GM19035 (cell line): ENCODE data around the gene CDH10.

Experiments
- ATAC-seq: cut with Tn5 transposase; IDR thresholded peaks from one replicate; pipeline ENCODE4 v1.9.1; 2021; ENCODE audit not compliant: unreplicated experiment

The CDH10 gene

DNA sequence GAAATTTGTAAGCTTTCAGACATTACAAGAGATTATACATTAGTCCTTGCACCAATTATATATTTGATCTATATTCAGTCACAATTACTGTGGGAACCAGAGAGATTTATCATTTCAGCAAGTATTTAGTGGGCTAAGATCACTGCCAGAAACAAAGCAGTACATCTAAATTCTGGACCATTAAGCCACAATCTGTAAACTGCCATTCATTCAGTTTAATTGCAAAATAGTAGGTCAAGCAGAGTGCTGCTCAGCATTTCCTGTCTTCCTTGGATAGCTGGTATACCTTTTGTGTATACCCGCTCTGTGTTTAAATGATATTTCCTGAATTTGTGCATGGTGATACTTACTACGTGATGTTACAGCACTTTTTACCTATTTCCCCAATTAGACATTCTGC, 42.6 kb downstream of the CDH10 start:
- no peak for ATAC-seq

DNA sequence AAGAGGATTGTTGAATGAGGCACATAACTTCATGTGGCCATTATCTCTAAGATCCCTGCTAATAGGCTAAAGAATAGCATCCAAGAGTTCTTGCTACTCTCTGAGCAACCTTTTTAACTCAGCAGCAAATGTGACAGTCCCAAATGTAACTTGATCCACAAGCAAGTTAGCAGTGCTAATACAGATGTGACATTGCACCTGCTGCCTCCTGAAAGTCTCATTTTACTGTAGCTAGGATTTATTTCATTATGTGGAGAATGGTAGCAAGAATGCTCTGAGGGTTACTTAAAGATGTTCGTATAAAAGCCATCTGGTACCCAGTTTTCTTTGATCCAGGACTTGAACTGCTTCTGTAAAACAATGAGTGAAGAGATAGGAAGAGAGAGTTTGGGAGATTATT, 45.8 kb downstream of the CDH10 start:
- ATAC-seq = no peak

DNA sequence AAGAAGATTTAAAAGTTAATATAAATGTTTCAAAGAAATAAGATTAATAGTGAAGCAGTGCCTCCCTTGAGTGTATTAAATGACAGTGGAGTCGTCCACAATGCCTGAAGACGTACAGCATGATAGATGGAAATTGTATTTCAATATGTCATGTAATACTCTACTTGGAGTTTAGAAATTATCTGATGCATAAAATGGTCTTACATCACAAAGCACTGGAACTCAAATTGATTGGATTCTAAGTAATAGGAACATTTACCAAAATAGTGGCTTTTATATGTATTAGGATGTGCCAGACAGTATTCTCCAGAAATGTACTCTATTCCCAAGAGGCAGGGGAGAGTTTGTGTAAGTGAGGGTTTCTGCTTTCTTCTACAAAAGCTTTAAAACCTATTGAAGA, 49.4 kb downstream of the CDH10 start:
- no peak for ATAC-seq

DNA sequence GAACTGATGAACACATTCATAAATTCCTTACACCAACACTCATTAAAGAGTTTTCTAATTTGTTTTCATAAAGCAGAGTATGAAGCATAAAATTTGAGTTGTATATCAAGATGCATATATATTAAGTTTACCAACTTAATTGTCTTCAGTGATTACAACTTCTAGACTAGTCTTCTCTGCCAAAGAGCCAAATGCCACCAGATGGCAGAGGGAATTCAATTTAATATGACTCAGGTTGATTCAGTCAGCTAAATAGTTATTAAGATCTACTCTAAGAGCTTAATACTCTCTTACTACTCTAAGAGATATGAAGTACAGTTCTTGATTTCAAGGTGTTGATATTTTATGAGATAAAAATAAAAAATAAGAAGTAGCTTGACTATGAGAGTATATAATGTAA, 53.4 kb downstream of the CDH10 start:
- no peak for ATAC-seq

DNA sequence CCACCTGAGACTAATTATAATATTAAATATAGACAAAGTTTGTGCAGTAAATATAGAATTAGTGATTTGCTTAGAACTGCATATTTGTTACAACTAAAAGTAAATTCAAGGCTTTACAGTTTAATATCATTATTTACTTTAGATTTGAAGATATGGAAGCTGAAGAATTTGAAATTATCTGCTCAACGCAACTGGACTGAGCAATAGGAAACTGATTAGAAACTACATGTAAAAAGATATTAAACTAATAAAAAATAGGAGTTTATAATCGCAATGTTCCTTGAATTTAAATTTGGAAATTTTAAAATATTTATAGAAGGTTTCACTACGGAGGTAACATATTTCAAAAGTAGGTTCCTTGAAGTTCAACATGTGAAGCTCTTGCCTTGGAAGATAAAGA, 55.2 kb downstream of the CDH10 start:
- ATAC-seq = no peak

DNA sequence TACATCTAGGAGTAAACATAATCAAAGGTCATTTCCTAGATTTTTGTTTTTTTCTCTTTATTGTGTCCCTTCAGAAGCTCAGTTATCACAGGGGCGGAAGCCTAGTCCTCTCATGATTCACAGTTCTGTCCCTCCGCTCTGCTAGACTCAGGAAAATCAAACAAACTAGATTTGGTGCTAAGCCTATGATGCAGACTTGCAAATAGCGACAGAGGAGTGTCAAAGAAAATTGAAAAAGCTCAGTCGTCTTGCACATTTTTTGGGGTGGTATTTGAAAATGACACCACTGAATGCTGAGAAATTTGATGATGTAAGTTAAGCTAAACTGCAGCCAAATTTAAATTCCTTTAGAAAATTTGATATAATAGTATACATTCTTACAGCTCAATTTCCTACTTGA, 59.0 kb downstream of the CDH10 start:
- no peak for ATAC-seq

DNA sequence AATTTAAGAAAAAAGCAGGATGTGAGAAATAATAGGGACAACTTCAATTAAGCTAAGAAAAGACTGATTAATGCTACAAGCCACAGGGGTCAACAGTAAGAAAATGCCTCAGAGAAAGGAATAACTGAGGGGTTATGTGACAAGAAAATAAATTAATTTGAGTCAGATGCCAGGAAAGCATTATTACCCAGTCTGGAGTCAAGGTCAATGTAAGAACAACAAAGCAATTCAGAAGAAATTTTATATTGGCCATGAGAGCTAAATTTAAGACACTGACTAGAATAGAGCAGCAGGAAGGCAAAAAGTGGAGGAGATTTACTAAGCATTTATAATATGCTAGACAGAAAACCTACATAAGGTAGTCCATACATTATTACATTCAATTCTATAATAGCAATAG, 73.5 kb downstream of the CDH10 start:
- ATAC-seq = no peak

DNA sequence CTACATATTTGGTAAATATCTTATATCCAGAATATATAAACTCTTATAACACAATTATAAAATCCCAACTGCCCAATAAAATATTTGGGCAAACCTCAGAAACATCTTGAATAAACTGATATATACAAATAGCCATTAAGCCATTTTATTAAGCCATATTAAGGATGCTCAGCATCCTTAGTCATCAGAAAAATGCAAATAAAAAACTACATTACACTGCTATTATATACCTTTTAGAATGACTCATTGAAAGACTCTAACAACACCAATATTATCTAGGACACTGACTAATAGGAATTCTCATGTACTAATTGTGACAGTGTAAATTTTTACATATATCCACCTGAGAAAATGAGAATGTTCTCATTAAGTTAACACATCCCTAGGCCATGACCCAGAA, 77.8 kb downstream of the CDH10 start:
- ATAC-seq = no peak

DNA sequence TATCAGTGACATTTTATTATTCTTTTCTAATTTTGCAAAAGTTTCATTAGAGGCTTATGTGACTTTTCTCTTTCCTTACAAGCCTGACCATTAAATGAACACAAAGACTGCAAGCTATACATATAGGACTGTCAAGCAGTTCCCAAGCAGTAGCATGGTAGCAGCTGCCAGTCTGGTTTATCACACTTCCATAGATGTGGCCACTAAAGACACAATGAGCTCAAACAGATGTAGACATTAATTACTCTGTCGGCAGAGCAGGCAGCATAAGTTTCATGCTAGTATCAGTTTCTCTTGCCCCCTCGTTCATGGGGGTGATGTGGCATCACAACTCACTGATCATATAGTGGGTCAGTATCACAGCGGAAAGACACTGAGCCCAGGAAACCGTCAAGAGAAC, 89.5 kb downstream of the CDH10 start:
- ATAC-seq = no peak

DNA sequence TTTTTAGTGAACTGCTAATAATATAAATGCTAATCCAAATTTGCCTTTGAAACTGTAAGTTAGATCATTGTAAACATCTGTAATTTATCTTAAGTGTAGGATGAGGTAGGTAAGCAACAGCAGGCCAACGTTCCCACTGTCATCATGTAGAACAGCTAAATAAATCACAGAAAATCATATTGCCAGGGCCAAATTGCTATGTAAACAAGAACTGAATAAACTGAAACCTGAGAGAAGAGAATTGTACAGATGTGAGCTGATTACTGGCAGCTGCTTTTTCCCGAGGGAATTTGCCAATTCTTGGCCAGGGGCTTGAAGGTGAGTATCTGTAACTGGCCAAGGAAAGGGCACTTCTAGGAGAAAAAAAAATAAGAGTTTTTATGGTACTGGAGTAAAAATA, 97.6 kb downstream of the CDH10 start:
- ATAC-seq = no peak

DNA sequence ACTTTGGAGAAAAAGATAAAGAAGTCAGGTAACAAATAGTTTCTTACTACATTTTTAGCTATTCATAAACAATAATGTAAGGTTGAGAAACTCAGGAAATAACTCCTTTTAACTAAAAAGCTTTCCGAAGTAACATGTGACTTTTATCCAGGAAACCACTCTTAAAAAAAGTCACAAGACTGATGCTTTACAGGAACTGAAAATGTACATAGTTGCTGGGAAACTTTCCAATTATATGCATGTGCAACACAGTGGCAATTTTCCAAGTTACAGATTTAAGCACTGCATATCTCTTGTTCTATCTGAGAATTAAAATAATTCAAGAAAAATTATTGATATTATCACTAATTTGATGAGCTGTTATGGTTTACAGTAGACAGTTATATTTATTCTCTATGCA, 105.2 kb downstream of the CDH10 start:
- no peak for ATAC-seq

DNA sequence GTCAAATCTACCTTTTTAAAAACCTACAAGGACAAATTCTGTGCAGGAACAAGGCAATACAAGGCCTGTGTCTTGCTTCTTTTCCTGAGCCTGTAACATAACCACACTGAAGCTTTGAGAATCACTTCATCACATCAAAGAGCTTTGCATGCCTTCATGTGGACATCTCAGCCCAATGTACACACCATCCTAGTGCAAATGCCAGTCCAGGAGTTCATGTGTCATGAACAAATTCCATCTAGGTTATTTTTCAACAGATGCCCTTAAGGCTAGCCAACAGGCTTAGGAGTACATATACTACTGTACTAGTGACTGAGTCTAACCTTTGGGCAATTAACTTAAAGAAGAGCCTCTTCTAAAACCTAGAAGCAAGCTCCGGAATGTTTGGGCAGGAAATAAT, 106.4 kb downstream of the CDH10 start:
- no peak for ATAC-seq

DNA sequence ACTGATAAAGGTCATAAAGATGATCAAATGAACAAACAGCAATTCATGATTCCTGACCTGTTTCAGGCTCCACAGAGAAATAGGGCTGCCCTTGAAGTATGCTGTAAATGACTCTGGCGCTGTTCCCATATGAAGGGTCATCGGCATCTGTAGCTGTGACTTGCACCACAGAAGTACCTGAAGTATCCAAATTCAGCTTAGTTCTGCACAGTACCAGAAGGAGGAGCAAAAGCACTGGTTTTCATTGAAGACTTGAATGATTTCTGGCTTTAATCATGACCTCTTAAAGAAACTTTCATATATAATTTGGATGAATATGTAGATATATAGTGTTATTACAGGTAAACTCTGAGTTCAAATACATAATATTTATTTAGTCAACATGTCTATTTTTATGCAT, 109.1 kb downstream of the CDH10 start:
- no peak for ATAC-seq

DNA sequence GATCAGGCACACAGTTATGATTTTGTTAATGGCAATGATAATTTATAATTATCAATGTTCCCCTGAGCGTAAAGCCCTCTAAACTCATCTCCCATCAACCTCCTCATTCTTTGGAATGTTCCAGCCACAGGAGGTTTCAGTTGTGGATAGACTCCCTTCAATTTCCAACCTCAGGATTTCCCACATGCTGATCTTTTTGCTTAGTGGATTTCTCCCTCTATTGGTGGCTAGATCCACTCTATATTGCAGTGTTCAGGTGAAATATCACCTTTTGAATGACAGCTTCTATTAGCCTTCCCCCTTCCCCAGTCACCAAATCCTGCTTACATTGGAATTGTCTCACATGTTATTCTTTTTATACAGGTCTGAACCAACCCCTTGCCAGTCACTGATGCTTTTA, 113.9 kb downstream of the CDH10 start:
- ATAC-seq = no peak

DNA sequence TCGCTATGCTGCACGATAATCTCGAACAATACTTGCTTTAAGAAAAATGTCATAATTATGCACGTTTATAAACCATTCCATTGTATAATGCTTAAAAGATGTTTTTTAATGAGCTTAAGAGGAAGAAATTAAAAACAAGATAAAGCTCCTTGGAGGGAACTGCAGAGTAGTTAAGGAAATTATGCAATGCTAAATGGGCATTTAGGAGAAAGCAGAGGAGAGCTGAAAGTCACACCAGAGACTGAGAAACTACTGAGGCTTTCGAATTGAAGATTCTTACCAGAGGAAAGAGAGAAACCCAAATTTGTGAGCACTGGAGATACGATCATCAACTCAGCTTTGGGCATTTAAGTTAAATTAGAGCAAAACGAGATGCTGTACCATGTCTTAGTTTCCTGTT, 119.4 kb downstream of the CDH10 start:
- no peak for ATAC-seq

DNA sequence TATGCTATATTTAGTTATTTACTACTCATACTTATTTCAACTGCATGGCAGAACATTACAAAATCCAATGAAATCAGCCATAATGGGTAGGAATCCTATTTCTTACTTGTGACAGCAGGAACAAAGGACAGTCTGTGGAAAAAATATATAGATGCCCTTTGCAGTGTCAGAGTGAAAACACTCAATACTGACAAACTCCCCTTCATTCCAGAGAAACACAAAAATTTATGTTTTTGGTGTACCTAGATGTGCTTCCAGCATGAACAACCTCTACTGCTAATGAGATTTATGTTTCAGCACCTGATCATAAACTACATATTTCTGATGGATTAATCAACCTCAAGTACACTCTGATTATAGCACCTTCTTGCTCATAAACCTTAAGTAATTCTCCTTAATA, 132.4 kb downstream of the CDH10 start:
- ATAC-seq = no peak

DNA sequence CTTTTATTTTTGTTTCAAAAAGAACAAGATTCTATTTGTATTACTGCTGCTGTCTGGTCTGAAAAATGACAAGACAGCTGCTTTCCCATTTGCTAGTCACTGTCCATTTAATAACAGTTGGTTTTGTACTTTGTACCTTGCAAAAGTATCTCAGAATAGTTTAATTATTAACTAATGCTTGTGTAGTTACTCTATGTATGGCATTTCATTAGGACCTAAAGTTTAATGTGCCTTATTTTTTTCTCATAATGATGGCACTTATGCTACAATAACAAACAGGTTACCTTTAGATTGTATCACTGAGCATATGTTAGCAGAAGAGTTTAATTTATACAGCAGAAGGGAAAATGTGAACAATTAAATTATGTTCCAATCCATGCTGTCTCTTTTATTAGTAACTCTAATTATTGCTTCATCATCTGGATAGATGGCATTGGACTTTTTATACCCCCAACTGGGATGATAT, 134.2 kb downstream of the CDH10 start:
- ATAC-seq = no peak

DNA sequence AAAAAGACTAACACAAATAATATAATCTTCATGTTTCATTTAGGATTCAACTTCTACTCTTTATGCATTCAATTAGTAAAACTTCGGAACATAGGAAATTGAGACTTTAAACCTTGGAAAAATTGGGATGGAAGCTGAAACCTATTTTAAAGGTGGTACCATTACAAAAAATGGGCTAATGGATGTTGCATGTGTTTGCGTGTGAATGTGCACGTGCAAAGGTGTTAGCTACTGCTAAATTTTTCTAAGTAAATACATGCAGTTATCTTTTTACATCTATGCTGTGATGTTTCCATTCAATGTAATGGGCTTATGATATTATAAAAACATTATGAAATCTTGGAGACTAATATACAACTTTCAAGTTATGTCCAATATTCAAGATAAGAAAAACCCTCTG, 134.8 kb downstream of the CDH10 start:
- ATAC-seq = no peak

DNA sequence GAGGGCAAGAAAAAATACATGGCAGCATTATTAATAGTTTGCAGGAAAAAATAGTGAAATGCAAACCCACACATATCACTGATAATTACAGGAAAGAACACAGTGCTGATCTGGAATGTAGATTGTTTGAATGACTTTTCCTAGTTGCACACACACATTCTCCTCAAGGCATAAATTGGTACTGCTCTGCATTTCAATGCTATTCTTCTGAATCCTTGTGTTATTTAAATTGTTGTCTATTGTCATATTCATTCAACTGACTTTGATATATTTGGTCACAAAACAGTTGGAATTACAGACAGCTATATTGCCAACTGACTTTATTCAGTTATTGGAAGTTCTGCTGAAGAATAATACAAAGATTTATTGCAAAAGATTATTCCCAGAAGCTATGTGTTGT, 139.5 kb downstream of the CDH10 start:
- no peak for ATAC-seq

DNA sequence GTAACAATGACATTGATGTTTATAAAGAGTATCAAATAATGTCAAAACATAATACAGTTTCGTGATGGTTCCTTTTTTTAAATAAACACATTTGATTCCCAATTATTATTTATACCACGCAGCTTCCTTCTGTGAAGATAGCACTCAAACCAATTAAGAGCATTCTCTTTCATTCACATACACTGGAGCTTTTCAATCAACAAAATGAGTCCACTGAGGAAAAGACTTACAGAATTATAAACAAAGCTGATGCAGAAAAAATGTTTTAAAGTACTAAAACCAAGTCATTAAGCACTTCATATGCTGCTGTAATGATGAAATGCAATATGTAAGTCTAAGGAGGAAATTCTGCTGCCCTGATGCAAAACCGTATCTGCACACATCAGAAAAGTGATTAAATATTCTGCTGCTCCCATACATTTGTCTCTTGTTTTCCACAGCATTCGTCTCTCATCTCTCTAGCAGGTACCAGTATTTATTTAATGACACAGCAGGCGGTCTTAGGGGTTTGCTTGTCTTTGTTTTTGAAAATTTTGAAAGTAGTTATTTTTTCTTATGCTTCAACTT, 147.1 kb downstream of the CDH10 start:
- no peak for ATAC-seq

DNA sequence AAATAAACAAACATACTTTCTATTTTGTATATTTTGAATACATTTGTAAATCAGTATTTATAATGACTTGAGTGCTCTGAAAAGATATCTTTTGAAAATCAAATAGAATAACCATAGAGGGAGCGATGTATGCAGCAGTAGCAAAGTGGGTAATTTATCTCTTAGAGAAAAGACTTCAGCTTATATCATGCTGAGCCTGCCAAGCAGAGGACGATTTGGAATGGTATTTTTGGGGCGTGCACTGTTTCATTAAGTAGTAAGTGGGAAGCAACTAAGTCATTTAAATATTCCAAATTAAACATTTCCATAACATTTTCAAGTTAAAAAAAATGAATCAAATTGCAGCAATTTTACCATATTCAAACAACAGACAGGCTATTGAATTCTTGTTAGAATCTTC, 147.6 kb downstream of the CDH10 start:
- no peak for ATAC-seq

DNA sequence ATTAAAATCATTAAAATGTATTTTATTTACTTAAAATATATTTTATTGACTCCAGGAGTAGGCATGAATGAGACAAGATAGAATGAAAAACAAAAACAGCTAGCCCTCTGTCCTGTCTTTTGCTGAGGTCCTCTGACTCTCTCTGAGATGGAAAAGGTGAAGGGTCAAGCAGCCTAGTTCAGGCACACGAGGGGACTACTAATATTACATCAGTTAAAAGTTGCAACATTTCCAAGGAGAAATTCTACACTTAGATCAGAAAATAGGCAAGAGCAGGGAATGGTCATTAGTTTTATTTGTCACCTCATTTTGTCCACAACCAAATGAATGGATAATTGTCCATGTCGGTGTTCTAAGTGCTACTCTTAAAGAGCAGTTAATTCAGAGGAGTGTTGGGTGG, 148.5 kb downstream of the CDH10 start:
- no peak for ATAC-seq

DNA sequence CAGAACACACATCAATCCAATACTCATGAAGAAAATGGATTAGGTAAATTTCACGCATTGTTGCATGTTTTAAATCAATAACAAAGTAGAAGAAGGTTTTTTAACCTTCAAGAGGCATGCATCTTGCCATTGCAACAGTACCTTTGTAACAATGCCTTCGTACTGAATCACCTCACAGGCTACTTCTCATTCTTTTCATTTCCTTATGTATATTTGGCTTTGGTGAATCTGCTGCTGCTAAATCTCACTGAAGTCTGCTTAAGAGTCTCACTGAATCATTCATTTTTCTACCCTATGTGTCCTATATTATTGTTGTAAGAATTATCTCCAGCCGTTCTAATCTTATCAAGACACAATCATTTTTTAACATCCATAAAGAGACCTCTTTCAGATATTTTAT, 152.5 kb downstream of the CDH10 start:
- no peak for ATAC-seq

DNA sequence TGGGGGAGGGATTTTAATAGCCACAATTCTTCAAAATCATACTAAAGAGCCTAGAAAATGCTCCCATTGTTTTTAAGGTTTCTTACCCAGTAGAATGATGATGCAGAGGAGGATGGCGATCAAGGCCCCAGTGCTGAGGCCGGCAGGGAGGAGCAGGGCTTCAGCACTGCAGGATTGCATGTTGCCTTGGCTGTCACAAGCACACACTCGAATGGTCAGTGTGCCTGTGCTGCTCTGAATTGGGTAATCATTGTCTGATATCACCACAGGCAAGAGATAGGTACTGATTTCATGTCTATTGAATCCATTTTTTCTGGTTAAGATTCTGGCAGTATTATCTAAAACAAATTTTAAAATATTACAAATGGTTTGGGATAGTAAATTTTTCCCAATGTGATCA, 153.3 kb downstream of the CDH10 start:
- ATAC-seq = no peak
